Lower lobe of right lung (tissue), 2 donors: ENCODE results near the gene MACO1. TPM values are rescaled to one million over a fixed set of nuclear protein-coding genes. Genes with fewer than 3 reads are reported as not detected.
A peak's percentile ranks its signal among the peaks of the same experiment; 100 is the strongest.
"Not testable (repeated sequence)": the region's sequence is repeated elsewhere in the genome, so short reads cannot be mapped to it uniquely, and the experiment has no call there.

Experiments used
- ATAC-seq, 2 donors: fragments of 200-7000 bp; cut with Tn5 transposase; one replicate each; pipeline ENCODE4 v1.9.1; 2020 to 2022; ENCODE audit warnings: mild to moderate bottlenecking in 2 of 2, moderate library complexity in 2 of 2
- DNase-seq: peaks from one replicate; pipeline ENCODE4 v3.0.0-alpha.2; 2020
- H3K27ac ChIP-seq: fragments of 200-600 bp; one replicate; pipeline ENCODE4 v1.8.0; 2022
- H3K27me3 ChIP-seq: fragments of 200-600 bp; one replicate; pipeline ENCODE4 v1.8.0; 2022; ENCODE audit warnings: low read depth
- H3K36me3 ChIP-seq: fragments of 200-600 bp; one replicate; pipeline ENCODE4 v1.8.0; 2022; ENCODE audit warnings: mild to moderate bottlenecking
- H3K4me1 ChIP-seq: fragments of 200-600 bp; one replicate; pipeline ENCODE4 v1.8.0; 2022
- H3K4me3 ChIP-seq: fragments of 200-600 bp; one replicate; pipeline ENCODE4 v1.8.0; 2022; ENCODE audit warnings: mild to moderate bottlenecking
- H3K9me3 ChIP-seq: fragments of 200-600 bp; one replicate; pipeline ENCODE4 v1.8.0; 2022
- intact Hi-C: fragments of 100-400 bp; cut with DNase I; formaldehyde crosslinking; loops from one replicate; pipeline ENCODE4 v1.11.0; 2022
- long read RNA-seq: library from polyadenylated mRNA; unstranded; transcript quantifications from one replicate; pipeline ENCODE4 v2.0.0, GENCODE V29; 2021
- total RNA-seq: library from RNA; stranded (reverse); fragmentation: NEBNext Ultra II Directional; extraction: Animal tissue kit (Norgen Biotek cat#: 25700); gene quantifications from one replicate; pipeline ENCODE4 v1.2.1, GENCODE V29; 2021
- TF ChIP-seq, protein P1 (sequence below): fragments of 200-600 bp; IDR thresholded peaks from one replicate; pipeline ENCODE4 v1.8.0; 2022; ENCODE audit warnings: antibody characterized with exemption, mild to moderate bottlenecking
- donor health status: DM: no; HTN: yes; CAD: no; lungs with severe emphysema.

Gene MACO1, protein sequence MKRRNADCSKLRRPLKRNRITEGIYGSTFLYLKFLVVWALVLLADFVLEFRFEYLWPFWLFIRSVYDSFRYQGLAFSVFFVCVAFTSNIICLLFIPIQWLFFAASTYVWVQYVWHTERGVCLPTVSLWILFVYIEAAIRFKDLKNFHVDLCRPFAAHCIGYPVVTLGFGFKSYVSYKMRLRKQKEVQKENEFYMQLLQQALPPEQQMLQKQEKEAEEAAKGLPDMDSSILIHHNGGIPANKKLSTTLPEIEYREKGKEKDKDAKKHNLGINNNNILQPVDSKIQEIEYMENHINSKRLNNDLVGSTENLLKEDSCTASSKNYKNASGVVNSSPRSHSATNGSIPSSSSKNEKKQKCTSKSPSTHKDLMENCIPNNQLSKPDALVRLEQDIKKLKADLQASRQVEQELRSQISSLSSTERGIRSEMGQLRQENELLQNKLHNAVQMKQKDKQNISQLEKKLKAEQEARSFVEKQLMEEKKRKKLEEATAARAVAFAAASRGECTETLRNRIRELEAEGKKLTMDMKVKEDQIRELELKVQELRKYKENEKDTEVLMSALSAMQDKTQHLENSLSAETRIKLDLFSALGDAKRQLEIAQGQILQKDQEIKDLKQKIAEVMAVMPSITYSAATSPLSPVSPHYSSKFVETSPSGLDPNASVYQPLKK
- 19.7 TPM for total RNA-seq
- long read RNA-seq, partial matches to known transcripts, result 7 of 15 reads
- long read RNA-seq, other reads (novel, unspliced or antisense), result 5 of 15 reads

DNA sequence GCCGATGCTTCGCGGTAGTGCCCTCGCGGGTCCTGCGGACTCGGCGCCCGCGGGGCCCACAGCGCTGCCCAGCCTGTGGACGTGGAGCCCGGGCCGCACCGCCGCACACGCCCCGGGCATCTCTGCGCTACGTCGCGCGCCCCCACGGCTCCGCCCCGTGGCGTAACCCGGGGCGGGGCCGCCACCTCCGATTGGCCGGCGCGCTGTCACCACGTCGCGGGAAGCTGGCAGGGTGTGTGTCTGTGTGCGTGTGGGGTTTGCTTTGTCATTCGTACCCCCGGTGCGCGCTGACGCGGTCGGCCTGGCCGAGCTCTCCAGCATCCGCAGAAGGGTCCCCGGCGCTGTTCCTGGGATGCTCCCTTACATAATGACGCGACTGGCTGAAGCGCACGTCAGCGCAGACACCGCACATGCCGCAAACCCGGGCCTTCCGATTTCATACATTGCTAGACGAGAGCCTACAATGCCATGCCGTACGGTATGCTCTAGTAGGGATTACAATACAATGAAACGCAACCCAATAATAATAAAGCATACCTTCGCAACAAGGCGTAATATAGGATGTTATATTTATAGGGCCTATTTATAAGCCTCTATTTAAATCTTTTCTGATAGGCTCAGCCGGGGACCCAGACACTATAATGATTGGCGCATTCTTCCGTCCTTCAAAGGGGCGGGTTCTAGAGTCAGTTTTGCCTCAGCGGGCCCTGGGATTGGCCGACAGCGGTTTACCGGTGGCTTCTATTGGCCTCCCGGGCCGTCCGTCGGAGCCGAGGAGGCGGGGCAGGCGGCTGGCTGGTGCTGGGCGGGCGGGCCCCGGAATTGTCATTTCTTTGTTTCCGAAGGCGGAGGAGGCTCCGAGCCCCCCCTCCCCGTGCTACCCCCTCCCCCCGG is at the start of gene MACO1:
TSS of gene MACO1 (plus strand) at position 825 of the 894 bp plus-strand sequence. CDS start 202 bp downstream, outside the sequence.
- ATAC-seq, result peak; percentile 98 to 99
- intact Hi-C loops, result no loop called here

DNA sequence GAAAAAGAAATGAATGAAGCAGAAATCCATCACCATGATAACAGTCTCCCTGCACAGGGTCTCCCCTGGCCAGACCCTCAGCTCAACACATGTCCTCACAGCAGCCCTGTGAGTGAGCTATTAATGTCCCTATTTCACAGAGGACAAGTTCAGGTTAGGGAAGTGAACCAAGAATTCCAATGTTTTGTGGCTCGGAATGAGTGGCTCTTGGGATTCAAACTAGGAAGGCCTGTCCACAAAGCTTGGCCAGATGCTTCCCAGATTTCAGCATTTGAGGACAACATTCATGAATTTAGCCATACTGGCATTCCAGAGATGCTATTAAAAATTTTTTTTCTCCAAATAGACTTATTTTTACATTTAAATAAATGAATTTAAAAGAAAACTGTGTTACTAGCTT is 48.2 kb upstream of the MACO1 start:
- H3K27me3 ChIP-seq, H3K27ac ChIP-seq, H3K36me3 ChIP-seq, H3K9me3 ChIP-seq, intact Hi-C loops, ATAC-seq, H3K4me3 ChIP-seq, DNase-seq, H3K4me1 ChIP-seq: not testable (repeated sequence)

More for the DNA sequence above, at the start of gene MACO1:
- H3K36me3 ChIP-seq, result no peaks in the 10 kb centered on the region
- peak within 1 kb of the TSS; percentile 92 for H3K4me3 ChIP-seq
- H3K27ac ChIP-seq, result peak within 1 kb of the TSS; percentile 94
- no peaks in the 10 kb centered on the region for H3K9me3 ChIP-seq
- DNase-seq, result peak; percentile 95
- no peaks in the 10 kb centered on the region for H3K27me3 ChIP-seq
- TF ChIP-seq, protein P1, sequence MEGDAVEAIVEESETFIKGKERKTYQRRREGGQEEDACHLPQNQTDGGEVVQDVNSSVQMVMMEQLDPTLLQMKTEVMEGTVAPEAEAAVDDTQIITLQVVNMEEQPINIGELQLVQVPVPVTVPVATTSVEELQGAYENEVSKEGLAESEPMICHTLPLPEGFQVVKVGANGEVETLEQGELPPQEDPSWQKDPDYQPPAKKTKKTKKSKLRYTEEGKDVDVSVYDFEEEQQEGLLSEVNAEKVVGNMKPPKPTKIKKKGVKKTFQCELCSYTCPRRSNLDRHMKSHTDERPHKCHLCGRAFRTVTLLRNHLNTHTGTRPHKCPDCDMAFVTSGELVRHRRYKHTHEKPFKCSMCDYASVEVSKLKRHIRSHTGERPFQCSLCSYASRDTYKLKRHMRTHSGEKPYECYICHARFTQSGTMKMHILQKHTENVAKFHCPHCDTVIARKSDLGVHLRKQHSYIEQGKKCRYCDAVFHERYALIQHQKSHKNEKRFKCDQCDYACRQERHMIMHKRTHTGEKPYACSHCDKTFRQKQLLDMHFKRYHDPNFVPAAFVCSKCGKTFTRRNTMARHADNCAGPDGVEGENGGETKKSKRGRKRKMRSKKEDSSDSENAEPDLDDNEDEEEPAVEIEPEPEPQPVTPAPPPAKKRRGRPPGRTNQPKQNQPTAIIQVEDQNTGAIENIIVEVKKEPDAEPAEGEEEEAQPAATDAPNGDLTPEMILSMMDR, result no peak
- H3K4me1 ChIP-seq, result peaks cover 37% of the 10 kb centered on the region

DNA sequence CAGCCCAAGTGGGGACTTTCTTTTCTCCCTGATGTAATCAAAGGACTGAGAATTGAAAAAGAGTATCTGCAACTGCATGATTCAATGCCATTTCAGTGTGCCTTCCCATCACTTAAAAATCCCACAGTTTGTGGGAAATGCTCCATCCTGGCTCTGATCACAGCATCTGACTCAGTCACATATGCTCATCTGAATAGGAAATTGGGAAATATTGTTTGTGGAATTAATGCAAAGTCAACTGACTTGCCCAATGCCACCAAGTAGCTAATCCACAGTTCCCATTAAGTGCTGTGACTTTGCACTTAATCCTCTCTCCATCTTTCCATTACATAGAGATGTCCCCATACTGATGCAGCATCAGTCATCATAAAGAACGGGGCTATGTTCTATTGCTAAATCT is 47.6 kb upstream of the MACO1 start:
- H3K4me1 ChIP-seq, H3K36me3 ChIP-seq, H3K27ac ChIP-seq, H3K27me3 ChIP-seq, ATAC-seq, intact Hi-C loops, H3K9me3 ChIP-seq, DNase-seq, H3K4me3 ChIP-seq: not testable (repeated sequence)

DNA sequence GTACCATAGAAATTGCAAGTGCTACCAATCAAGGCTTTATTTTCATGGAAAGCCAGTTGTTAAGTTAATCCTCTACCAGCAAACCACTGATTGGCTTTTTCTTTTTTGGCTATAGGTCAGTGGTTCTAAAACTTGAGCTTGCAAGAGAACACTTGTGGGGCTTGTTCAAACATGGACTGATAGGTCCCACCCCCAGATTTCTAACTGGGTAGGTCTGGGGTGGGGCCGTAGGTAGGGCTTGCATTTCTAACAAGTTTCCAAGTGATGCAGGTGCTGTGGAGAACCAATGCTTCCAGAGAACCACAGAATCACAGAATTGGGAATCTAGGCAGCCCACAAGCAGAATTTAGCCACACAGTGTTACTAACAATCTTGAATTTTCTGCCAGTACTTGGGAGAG is 46.8 kb upstream of the MACO1 start:
- DNase-seq, H3K4me1 ChIP-seq, H3K27me3 ChIP-seq, H3K36me3 ChIP-seq, H3K4me3 ChIP-seq, H3K27ac ChIP-seq, H3K9me3 ChIP-seq, intact Hi-C loops: not testable (repeated sequence)
- peak; percentile 67 to 83 for ATAC-seq

DNA sequence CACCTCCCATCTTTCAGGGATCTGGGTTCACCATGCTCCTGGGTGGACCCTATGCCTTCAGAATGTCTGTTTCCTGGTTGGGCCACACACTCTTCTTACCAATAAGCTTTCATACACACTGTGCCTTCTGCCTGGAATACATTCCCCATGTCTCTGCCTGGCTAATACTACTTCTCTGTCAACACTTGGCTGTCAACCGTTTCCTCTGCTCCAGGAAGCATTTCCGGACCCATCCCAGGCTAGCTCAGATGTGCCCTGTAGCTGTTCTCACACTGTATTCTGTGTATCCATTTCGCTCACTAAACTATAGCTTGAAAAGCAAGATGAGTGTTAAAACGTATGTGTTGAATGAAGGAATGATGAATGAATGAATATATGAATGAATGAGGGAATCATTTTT is 43.6 kb upstream of the MACO1 start:
- H3K27me3 ChIP-seq, intact Hi-C loops, DNase-seq, H3K4me3 ChIP-seq, H3K27ac ChIP-seq, H3K9me3 ChIP-seq, ATAC-seq, H3K36me3 ChIP-seq, H3K4me1 ChIP-seq: not testable (repeated sequence)

DNA sequence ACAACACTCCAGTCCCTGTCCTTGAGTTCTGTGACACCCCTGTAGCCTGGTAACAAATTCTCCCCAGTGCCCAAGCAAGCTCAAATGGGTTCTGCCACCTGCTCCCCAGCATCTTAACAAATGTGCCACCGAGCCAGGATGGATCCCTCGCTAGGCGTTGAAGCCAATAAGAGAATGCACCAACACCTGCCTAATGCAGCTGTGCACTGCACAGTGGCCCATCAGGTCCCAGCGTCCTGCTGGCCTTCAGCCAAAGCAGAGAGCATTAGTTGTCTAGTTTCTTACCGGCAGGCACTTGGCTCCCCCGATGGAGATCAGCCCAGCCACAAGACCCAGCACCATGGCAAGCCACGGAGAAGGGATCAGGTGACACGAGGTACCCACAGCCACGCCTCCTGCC is 42.0 kb upstream of the MACO1 start:
- ATAC-seq, H3K4me3 ChIP-seq, H3K9me3 ChIP-seq, DNase-seq, H3K27me3 ChIP-seq, H3K36me3 ChIP-seq, H3K27ac ChIP-seq, intact Hi-C loops, H3K4me1 ChIP-seq: not testable (repeated sequence)

DNA sequence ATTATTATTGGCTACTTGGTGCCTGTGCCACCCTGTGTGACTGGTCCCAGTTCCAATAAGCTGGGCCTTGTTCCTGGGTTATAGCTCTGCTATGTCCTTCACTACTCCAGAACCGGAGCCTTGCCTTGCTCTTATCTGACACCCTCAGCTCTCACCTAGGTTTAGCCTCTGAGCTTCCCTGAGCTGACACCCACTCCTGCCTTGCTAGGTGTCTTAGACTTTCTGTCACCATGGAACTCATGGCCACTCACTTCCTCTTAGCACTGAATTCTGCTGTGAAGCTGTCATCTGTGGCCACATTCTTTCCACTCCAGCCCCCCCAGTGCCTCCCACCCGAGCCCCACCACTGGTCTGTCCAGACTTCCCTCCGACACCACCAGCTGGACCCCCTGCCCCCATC is 41.0 kb upstream of the MACO1 start:
- H3K36me3 ChIP-seq, H3K4me3 ChIP-seq, H3K4me1 ChIP-seq, DNase-seq, H3K27ac ChIP-seq, intact Hi-C loops, ATAC-seq, H3K27me3 ChIP-seq, H3K9me3 ChIP-seq: not testable (repeated sequence)

DNA sequence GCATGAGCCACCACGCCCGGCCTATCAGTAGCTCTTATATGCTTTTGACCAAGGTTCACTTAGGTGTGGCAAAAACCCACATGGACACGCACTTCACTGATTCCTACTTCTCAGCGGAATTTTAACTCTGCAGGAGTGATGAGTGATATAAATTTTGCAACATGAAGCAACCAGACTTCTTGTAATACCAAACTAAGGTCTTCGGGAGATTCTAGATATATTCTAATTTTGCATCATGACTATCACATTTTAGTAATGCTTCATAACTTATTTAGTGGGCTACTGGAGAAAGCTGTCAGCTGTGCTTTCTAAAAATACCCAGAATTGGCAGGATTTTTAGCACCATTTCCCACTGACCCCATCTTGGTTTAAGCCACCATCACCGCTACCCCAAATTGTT is 37.9 kb upstream of the MACO1 start:
- no peaks in the 10 kb centered on the region for H3K36me3 ChIP-seq
- intact Hi-C loops, result no loop called here

DNA sequence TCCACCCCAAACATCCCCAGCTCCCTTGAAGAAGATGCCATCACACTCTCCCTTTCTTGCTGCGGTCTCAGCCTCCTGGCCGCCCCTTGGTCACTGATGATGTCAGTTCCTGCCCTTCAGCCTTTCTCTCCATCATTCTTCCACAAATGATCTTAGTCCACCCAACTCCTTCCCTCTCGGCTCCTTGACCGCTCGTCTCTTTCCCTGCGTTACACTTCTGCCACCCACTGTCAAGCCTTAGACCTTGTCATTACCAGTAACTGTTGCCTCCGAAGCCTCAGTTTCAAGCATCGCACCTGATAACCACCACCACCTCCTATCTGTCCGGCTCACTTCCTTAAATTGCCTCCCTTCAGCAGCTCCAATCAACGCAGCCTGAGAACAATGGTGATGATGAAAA is 33.1 kb upstream of the MACO1 start:
- ATAC-seq, H3K4me3 ChIP-seq: not testable (repeated sequence)

More for the DNA sequence above, 37.9 kb upstream of the MACO1 start:
- TF ChIP-seq, protein P1, result no peak
- DNase-seq (no peak), ATAC-seq (no peak)
- Histone ChIP-seq H3K4me3 (no peak overlapping the region), H3K27me3 (no peaks in the 10 kb centered on the region), H3K4me1 (no peaks in the 10 kb centered on the region), H3K27ac (no peak overlapping the region), H3K9me3 (no peaks in the 10 kb centered on the region)

DNA sequence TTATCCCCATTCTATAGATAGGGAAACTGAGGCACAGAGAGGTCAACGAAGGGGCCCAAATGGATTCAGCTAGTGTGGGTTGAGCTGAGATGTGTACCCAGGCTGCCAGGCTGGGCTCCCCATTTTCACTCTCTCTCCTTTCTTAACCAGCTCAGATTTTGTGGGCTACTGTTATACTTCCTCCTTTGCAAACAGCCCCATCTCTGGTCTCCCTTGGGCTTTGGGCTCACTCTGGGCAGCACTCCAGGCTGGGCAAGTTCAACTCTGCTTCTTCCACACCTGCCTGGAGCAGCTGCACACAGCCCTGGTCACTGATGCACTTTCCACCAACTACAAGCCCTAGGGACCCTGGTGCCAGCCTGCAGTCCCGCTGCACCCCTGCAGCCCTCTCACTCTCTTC is 32.6 kb upstream of the MACO1 start:
- H3K4me1 ChIP-seq, ATAC-seq, intact Hi-C loops, H3K27me3 ChIP-seq, H3K4me3 ChIP-seq, H3K9me3 ChIP-seq, DNase-seq, H3K36me3 ChIP-seq, H3K27ac ChIP-seq: not testable (repeated sequence)

More for the DNA sequence above, 33.1 kb upstream of the MACO1 start:
- DNase-seq, intact Hi-C loops, H3K4me1 ChIP-seq, H3K36me3 ChIP-seq, H3K27ac ChIP-seq, H3K9me3 ChIP-seq, H3K27me3 ChIP-seq: not testable (repeated sequence)
